Stimulated activated CD8-positive, alpha-beta memory T cell treated with anti-CD3 and anti-CD28 coated beads, Interleukin-15, amount 100 ng/mL, for 4 hours (primary cell): Measurements from ENCODE around the gene TSHZ3.

Source experiments
- DNase-seq, 2 donors: peaks; one replicate each; pipeline ENCODE4 v3.0.0-alpha.2; 2020; ENCODE audit warnings: low read depth in 2 of 2

Gene TSHZ3

GRCh38 chr19:31337008-31337914 lies 12.0 kb downstream of the TSHZ3 start:
- DNase-seq = no peak

- DNase-seq = no peak
Observed at GRCh38 chr19:31335716-31336115, 13.5 kb downstream of the TSHZ3 start.

- no peak for DNase-seq
Observed at GRCh38 chr19:31334849-31335624, 14.2 kb downstream of the TSHZ3 start.

GRCh38 chr19:31334101-31334848 lies 15.0 kb downstream of the TSHZ3 start:
- DNase-seq = no peak

GRCh38 chr19:31332096-31332495 lies 17.1 kb downstream of the TSHZ3 start:
- DNase-seq = no peak

- no peak for DNase-seq
Observed at GRCh38 chr19:31331536-31331935, 17.7 kb downstream of the TSHZ3 start.

GRCh38 chr19:31330761-31331160 lies 18.5 kb downstream of the TSHZ3 start:
- no peak for DNase-seq

GRCh38 chr19:31330237-31330636 lies 19.0 kb downstream of the TSHZ3 start:
- DNase-seq = no peak

- DNase-seq = no peak
Observed at GRCh38 chr19:31329819-31330218, 19.4 kb downstream of the TSHZ3 start.

GRCh38 chr19:31328238-31328637 lies 21.0 kb downstream of the TSHZ3 start:
- no peak for DNase-seq

- DNase-seq = no peak
Observed at GRCh38 chr19:31326329-31327028, 22.8 kb downstream of the TSHZ3 start.

GRCh38 chr19:31325342-31325741 lies 23.9 kb downstream of the TSHZ3 start:
- no peak for DNase-seq

- DNase-seq = no peak
Observed at GRCh38 chr19:31319465-31319864, 29.8 kb downstream of the TSHZ3 start.

- no peak for DNase-seq
Observed at GRCh38 chr19:31318790-31319425, 30.3 kb downstream of the TSHZ3 start.

GRCh38 chr19:31317570-31317969 lies 31.7 kb downstream of the TSHZ3 start:
- DNase-seq = no peak

GRCh38 chr19:31317093-31317492 lies 32.1 kb downstream of the TSHZ3 start:
- no peak for DNase-seq

GRCh38 chr19:31316201-31316951 lies 32.9 kb downstream of the TSHZ3 start:
- DNase-seq = no peak

- no peak for DNase-seq
Observed at GRCh38 chr19:31315652-31316051, 33.6 kb downstream of the TSHZ3 start.

GRCh38 chr19:31314849-31315629 lies 34.2 kb downstream of the TSHZ3 start:
- no peak for DNase-seq

GRCh38 chr19:31314156-31314555 lies 35.1 kb downstream of the TSHZ3 start:
- DNase-seq = no peak
